Activated CD4-positive, alpha-beta T cell treated with anti-CD3 and anti-CD28 coated beads, Interleukin-10, Interleukin-2, amounts not matched to agents 100 ng/mL and 50 ng/mL, durations not matched to agents 16 hours and 8 hours (primary cell): ENCODE data around the gene APLN.

ENCODE experiments used
- DNase-seq: peaks from one replicate; pipeline ENCODE4 v3.0.0-alpha.2; 2020

Gene APLN

GRCh38 chrX:129637217-129638109, 17.3 kb downstream of the APLN start:
- peak; percentile 77 for DNase-seq

GRCh38 chrX:129636175-129636681, 18.5 kb downstream of the APLN start:
- no peak for DNase-seq

GRCh38 chrX:129634541-129634940, 20.2 kb downstream of the APLN start:
- no peak for DNase-seq

GRCh38 chrX:129632443-129632842, 22.3 kb downstream of the APLN start:
- no peak for DNase-seq

- DNase-seq: no peak
Measured at GRCh38 chrX:129631849-129632248, 22.9 kb downstream of the APLN start.

- no peak for DNase-seq
Measured at GRCh38 chrX:129629837-129630236, 24.9 kb downstream of the APLN start.

- DNase-seq: no peak
Measured at GRCh38 chrX:129626026-129626425, 28.7 kb downstream of the APLN start.

GRCh38 chrX:129622757-129623301, 31.9 kb downstream of the APLN start:
- no peak for DNase-seq

- DNase-seq: no peak
Measured at GRCh38 chrX:129618997-129619396, 35.8 kb downstream of the APLN start.

GRCh38 chrX:129617420-129617819, 37.3 kb downstream of the APLN start:
- no peak for DNase-seq

GRCh38 chrX:129614481-129615255, 40.1 kb downstream of the APLN start:
- DNase-seq: no peak

GRCh38 chrX:129613596-129613995, 41.2 kb downstream of the APLN start:
- DNase-seq: peak; percentile 37

GRCh38 chrX:129612396-129612795, 42.4 kb downstream of the APLN start:
- no peak for DNase-seq

- no peak for DNase-seq
Measured at GRCh38 chrX:129609395-129609794, 45.4 kb downstream of the APLN start.

GRCh38 chrX:129608496-129608895, 46.3 kb downstream of the APLN start:
- DNase-seq: no peak

GRCh38 chrX:129606918-129607317, 47.8 kb downstream of the APLN start:
- DNase-seq: peak; percentile 58

GRCh38 chrX:129600981-129601424, 53.8 kb downstream of the APLN start:
- DNase-seq: peak; percentile 34

- no peak for DNase-seq
Measured at GRCh38 chrX:129599996-129600395, 54.8 kb downstream of the APLN start.

- no peak for DNase-seq
Measured at GRCh38 chrX:129599499-129599898, 55.3 kb downstream of the APLN start.

- DNase-seq: no peak
Measured at GRCh38 chrX:129597905-129598304, 56.9 kb downstream of the APLN start.

GRCh38 chrX:129596077-129596476, 58.7 kb downstream of the APLN start:
- DNase-seq: no peak
